CD4-positive, alpha-beta T cell treated with Interleukin-2 at 100 ng/mL for 4 hours (primary cell): ENCODE data around the gene CRIP2.

ENCODE experiments used
- DNase-seq: peaks from one replicate; pipeline ENCODE4 v3.0.0-alpha.2; 2020; ENCODE audit warnings: low spot score

Gene CRIP2

GRCh38 chr14:105476831-105477659 is 2.4 kb downstream of the CRIP2 start:
- DNase-seq = peak; percentile 12

GRCh38 chr14:105477660-105478397 is 3.2 kb downstream of the CRIP2 start:
- DNase-seq = peak; percentile 73

GRCh38 chr14:105478398-105479251 is 4.0 kb downstream of the CRIP2 start:
- peak; percentile 36 for DNase-seq

GRCh38 chr14:105479431-105480158 is 5.0 kb downstream of the CRIP2 start:
- peak; percentile 1 for DNase-seq

- no peak for DNase-seq
Measured at GRCh38 chr14:105480199-105480746, 5.7 kb downstream of the CRIP2 start.

- peak; percentile 94 for DNase-seq
Measured at GRCh38 chr14:105480807-105481801, 6.5 kb downstream of the CRIP2 start.

- peak; percentile 99 for DNase-seq
Measured at GRCh38 chr14:105481886-105482457, 7.4 kb downstream of the CRIP2 start.

GRCh38 chr14:105482486-105483110 is 8.0 kb downstream of the CRIP2 start:
- DNase-seq = no peak

- no peak for DNase-seq
Measured at GRCh38 chr14:105483300-105484068, 8.9 kb downstream of the CRIP2 start.

- DNase-seq = peak; percentile 88
Measured at GRCh38 chr14:105484069-105484996, 9.7 kb downstream of the CRIP2 start.

- DNase-seq = no peak
Measured at GRCh38 chr14:105484997-105485393, 10.4 kb downstream of the CRIP2 start.

GRCh38 chr14:105485739-105486162 is 11.1 kb downstream of the CRIP2 start:
- peak; percentile 79 for DNase-seq

- DNase-seq = peak; percentile 10
Measured at GRCh38 chr14:105486163-105486973, 11.7 kb downstream of the CRIP2 start, which contains the start of gene CRIP1. Gene CRIP1, plus strand, starts transcription at chr14:105486886. Its CDS starts 374 bp downstream, at chr14:105487260.

- peak; percentile 91 for DNase-seq
Measured at GRCh38 chr14:105486974-105487448, 12.4 kb downstream of the CRIP2 start.

GRCh38 chr14:105487449-105487985 is 12.9 kb downstream of the CRIP2 start:
- DNase-seq = peak; percentile 78
